ENCODE data around the gene MSS51.
"Not testable (repeated sequence)": the region's sequence is repeated elsewhere in the genome, so short reads cannot be mapped to it uniquely, and the experiment has no call there.

Gene MSS51

GRCh38 chr10:73413528-73414229, 19.7 kb downstream of the MSS51 start, which contains the start of gene ANXA7:
ANXA7 (minus strand) TSS chr10:73414058; CDS start chr10:73400856, 13,202 bp downstream.
- FAIRE-seq, result no peak

- no peak for FAIRE-seq
Observed at GRCh38 chr10:73413108-73413527, 20.2 kb downstream of the MSS51 start.

- FAIRE-seq, result no peak
Observed at GRCh38 chr10:73410897-73411296, 22.5 kb downstream of the MSS51 start.

- FAIRE-seq, result no peak
Observed at GRCh38 chr10:73408978-73409521, 24.3 kb downstream of the MSS51 start.

- FAIRE-seq, result no peak
Observed at GRCh38 chr10:73408061-73408460, 25.3 kb downstream of the MSS51 start.

- no peak for FAIRE-seq
Observed at GRCh38 chr10:73407495-73407894, 25.9 kb downstream of the MSS51 start.

GRCh38 chr10:73406846-73407245, 26.5 kb downstream of the MSS51 start:
- no peak for FAIRE-seq

- no peak for FAIRE-seq
Observed at GRCh38 chr10:73405556-73405955, 27.8 kb downstream of the MSS51 start.

GRCh38 chr10:73404690-73405089, 28.7 kb downstream of the MSS51 start:
- FAIRE-seq, result no peak

- FAIRE-seq, result no peak
Observed at GRCh38 chr10:73401636-73402035, 31.7 kb downstream of the MSS51 start.

GRCh38 chr10:73399063-73399462, 34.3 kb downstream of the MSS51 start:
- FAIRE-seq, result no peak

- FAIRE-seq, result no peak
Observed at GRCh38 chr10:73398024-73398423, 35.3 kb downstream of the MSS51 start.

- FAIRE-seq, result not testable (repeated sequence)
Observed at GRCh38 chr10:73394325-73394724, 39.0 kb downstream of the MSS51 start.

- FAIRE-seq, result no peak
Observed at GRCh38 chr10:73388228-73388627, 45.1 kb downstream of the MSS51 start.

GRCh38 chr10:73386583-73386982, 46.8 kb downstream of the MSS51 start:
- FAIRE-seq, result no peak

- FAIRE-seq, result no peak
Observed at GRCh38 chr10:73379064-73379748, 54.2 kb downstream of the MSS51 start.

- FAIRE-seq, result no peak
Observed at GRCh38 chr10:73376679-73377078, 56.7 kb downstream of the MSS51 start.
